GM21723 (cell line): Measurements from ENCODE around the gene ACTR3C.
"Not testable (repeated sequence)": the region's sequence is repeated elsewhere in the genome, so short reads cannot be mapped to it uniquely, and the experiment has no call there.

Experiments used
- ATAC-seq: cut with Tn5 transposase; IDR thresholded peaks from one replicate; pipeline ENCODE4 v1.9.1; 2021; ENCODE audit warnings: mild to moderate bottlenecking, moderate library complexity; ENCODE audit not compliant: unreplicated experiment

Gene ACTR3C

GRCh38 chr7:150314639-150315239 is 8.6 kb downstream of the ACTR3C start:
- no peak for ATAC-seq

- ATAC-seq: no peak
Measured at GRCh38 chr7:150313870-150314269, 9.5 kb downstream of the ACTR3C start.

DNA sequence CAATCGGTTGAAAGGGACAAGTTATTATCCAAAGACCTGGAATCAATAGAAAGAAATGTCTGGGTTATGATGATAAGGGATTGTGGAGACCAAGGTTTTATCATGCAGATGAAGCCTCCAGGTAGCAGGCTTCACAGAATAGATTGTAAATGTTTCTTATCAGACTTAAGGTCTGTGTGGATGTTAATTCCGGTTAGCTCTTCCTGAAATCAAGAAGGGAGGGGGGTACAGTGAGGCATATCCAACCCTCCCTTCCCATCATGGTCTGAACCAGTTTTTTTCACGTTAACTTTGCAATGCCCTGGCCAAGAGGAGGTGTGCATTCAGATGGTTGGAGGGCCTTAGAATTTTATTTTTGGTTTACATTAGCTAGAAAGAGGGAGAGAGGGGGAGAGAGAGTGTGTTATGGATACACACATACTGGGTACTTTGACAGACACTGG is 10.0 kb downstream of the ACTR3C start:
- ATAC-seq: no peak

DNA sequence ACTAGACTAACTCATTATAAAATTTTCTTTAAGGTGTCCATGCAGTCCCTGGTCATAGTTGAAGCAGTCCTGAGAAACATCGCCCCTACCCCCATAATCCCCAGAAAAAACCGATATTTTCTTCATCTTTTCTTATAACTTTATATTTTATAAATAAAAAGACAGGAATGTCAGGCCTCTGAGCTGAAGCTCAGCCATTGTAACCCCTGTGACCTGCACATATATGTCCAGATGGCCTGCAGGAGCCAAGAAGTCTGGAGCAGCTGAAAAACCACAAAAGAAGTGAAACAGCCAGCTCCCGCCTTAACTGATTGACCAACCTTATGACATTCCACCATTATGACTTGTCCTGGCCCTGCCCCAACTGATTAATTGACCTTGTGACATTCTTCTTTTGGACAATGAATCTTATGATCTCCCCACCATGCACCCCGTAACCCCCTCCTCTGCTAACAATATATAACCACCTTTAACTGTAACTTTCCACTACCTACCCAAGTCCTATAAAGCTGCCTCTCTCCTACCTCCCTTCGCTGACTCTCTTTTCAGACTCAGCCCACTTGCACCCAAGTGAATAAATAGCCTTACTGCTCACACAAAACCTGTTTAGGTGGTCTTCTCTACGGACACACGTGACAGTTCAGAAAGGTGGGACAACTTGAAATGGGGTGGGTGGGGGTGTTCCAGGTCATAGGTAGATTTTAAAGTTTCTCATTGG is 10.5 kb downstream of the ACTR3C start:
- ATAC-seq: not testable (repeated sequence)

- ATAC-seq: no peak
Measured at GRCh38 chr7:150311711-150312110, 11.6 kb downstream of the ACTR3C start.

GRCh38 chr7:150311146-150311545 is 12.2 kb downstream of the ACTR3C start:
- ATAC-seq: no peak

DNA sequence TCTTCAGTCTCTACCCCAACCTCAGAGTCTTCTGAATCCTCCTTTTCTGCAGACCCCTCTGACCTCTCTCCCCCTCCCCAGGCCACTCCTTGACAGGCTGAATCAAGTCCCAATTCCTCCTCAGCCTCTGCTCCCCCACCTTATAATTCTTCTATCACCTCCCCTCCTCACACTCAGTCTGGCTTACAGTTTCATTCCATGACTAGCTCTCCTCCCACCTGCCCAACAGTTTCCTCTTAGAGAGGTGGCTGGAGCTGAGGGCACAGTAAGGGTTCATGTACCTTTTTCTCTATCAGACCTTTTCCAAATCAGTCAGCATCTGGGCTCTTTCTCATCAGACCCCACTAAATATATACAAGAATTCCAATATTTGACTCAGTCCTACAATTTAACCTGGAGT is 14.8 kb downstream of the ACTR3C start:
- ATAC-seq: no peak

- ATAC-seq: no peak
Measured at GRCh38 chr7:150307904-150308303, 15.4 kb downstream of the ACTR3C start.

DNA sequence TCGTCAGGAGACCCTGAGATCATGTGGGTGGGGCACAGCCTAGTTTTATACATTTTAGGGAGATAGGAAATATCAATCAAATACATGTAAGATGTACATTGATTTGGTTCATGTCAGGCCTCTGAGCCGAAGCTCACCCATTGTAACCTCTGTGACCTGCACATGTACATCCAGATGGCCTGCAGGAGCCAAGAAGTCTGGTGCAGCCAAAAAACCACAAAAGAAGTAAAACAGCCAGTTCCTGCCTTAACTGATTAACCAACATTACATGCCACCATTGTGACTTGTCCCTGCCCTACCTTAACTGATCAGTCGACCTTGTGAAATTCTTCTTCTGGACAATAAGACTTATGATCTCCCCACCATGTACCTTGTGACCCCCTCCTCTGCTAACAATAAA is 16.2 kb downstream of the ACTR3C start:
- ATAC-seq: no peak

DNA sequence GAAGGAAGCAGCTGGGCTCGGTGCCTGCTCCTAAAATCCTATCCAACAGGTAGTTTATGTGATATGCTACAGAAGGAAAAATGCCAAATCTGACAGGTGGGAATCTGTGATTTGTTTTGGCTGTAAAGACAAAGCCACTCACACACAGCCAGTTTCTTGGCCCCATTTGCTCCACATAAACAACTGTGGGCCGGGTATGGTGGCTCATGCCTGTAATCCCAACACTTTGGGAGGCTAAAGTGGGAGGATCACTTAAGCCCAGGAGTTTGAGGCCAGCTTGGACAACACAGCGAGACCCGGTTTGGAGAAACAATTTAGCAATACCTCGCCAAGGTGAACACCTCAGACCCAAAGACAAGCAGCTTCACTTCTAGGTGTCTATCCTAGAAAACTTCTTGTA is 17.0 kb downstream of the ACTR3C start:
- ATAC-seq: not testable (repeated sequence)

DNA sequence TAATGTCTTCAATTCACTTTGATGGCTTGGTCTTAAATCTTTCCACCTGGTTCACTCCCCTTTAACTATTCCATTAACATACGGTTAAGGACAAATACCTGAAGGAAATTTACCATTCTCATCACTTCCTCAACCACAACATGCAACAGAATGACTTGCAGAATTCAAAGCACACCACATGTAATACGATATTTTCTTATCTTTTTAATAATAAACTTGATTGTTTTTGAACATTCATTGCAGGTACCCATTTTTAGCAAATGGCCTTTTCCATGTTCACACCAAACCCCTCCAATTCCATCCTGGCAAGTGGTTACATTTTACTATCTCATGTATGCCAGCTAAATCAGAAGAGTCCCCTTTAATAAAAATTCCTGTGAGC is 17.5 kb downstream of the ACTR3C start:
- ATAC-seq: not testable (repeated sequence)

DNA sequence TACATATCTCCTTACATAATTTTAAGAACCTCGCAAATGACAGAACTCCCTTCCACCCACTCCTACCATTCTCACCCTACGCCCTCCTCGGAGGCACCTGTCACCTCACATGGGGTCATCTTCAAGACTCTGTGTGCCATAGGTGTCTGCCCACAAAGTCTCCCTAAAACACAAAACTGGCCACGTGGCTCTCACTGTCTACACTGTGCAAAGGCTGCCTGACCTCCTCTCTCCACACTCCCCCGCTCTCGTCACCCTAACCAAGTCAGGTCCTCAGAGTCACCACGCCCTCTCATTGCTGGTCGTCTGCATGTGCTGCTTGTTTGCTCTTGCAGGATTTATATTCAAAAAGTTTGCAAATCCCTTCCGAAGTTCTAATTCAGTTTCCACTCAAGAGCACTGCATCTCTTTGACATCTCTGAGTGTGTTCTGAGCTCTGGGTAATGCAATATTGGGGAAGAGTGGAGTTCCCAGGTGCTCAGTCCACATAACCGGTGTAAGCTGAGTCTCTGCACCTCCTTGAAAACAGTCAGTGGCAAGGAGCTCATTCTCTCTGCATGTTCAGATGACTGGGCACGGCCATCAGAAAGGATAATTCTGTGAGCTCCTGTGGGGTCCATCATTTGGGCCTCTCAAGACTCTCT is 18.0 kb downstream of the ACTR3C start:
- ATAC-seq: not testable (repeated sequence)

- ATAC-seq: not testable (repeated sequence)
Measured at GRCh38 chr7:150304499-150305258, 18.7 kb downstream of the ACTR3C start.

- not testable (repeated sequence) for ATAC-seq
Measured at GRCh38 chr7:150302908-150303310, 20.4 kb downstream of the ACTR3C start.

GRCh38 chr7:150297978-150298377 is 25.4 kb downstream of the ACTR3C start:
- not testable (repeated sequence) for ATAC-seq

DNA sequence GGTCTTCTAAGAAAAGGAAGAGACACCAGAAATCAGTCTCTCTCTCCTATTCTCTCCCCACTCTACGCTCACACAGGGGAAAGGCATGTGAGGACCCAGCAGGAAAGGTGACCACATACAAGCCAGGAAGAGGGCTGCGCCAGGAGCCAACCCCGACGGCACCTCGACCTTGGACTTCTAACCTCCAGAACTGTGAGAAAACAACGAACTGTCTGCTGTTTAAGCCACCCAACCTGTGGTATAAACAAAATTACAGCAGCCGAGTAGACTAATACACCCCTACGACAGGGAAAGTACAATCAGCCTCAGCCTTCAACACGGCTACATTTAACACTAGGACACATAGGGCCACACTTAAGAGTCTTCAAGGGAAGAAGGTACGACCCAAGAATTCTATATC is 26.5 kb downstream of the ACTR3C start:
- ATAC-seq: not testable (repeated sequence)

- ATAC-seq: not testable (repeated sequence)
Measured at GRCh38 chr7:150295614-150296013, 27.7 kb downstream of the ACTR3C start.

- not testable (repeated sequence) for ATAC-seq
Measured at GRCh38 chr7:150295027-150295426, 28.3 kb downstream of the ACTR3C start.

DNA sequence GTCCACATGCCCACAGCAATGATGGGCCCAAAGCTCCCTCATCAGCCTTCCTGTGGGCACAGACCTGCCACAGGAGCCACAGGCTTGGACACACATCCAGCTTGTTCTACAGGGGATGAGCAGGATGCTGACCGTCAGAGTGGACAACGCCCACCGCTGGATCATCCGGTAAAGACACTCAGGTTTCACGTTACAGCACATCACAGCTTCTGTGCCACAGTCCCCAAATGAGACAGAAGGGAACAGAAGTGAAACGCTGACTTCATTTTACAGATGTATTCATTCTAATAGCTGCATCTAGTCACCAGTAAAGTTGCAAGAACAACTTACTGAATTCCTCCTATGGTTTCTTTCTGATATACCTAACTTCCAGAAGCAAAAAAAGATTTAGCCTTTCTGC is 33.0 kb downstream of the ACTR3C start:
- not testable (repeated sequence) for ATAC-seq

DNA sequence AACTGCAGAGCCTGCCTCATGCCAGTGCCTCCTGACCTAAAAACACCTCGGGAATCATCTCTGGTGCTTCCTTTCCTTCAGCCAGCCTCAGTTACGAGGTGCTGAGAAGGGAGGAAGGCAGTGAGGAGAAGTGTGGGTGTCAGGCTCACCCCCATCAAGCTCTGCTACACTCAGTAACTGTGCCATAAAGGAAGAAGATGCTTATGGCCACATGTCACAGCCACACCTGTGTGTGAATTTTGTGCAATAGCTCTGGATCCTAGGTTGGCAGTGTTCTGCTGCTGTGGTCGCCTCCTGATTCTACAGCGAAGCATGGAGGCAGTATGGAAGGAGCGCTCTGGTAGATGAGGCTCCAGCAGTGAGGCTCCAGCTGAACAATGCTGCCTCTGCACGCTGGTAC is 34.5 kb downstream of the ACTR3C start:
- ATAC-seq: not testable (repeated sequence)

- not testable (repeated sequence) for ATAC-seq
Measured at GRCh38 chr7:150287815-150288214, 35.5 kb downstream of the ACTR3C start.
